Panc1 (cell line): ENCODE results near the gene IGFBP3.

Source experiments
- CTCF ChIP-seq: fragments of 450-650 bp; IDR thresholded peaks from 2 replicates; pipeline ENCODE4 v1.5.1; 2017; ENCODE audit warnings: mild to moderate bottlenecking
- POLR2AphosphoS5 ChIP-seq: IDR thresholded peaks from 2 replicates; pipeline ENCODE4 v1.6.1; 2012; ENCODE audit warnings: mild to moderate bottlenecking, low read depth, low read length, moderate library complexity
- REST ChIP-seq, 2 experiments: IDR thresholded peaks; 2 replicates each; pipeline ENCODE4 v1.6.1; 2011 to 2012; ENCODE audit warnings: low read depth in 2 of 2, control low read depth in 1 of 2, low read length in 1 of 2, mild to moderate bottlenecking in 1 of 2, moderate library complexity in 1 of 2; ENCODE audit not compliant: insufficient read depth in 1 of 2
- SIN3A ChIP-seq: IDR thresholded peaks from 2 replicates; pipeline ENCODE4 v1.6.1; 2012; ENCODE audit warnings: low read depth, mild to moderate bottlenecking, low read length, moderate library complexity, borderline replicate concordance; ENCODE audit not compliant: insufficient read depth

GRCh38 chr7:45919993-45920459 is 1.0 kb downstream of the IGFBP3 start:
- TF ChIP-seq POLR2AphosphoS5 (no peak), CTCF (no peak), SIN3A (no peak), REST (IDR thresholded peaks at IDR 0.05; ENCODE audit: insufficient read depth in 1 of 2, low read depth in 2 of 2, low read length in 1 of 2) (no peak)
